GM18502 (cell line): ENCODE results near the gene SBDS.
A peak's percentile ranks its signal among the peaks of the same experiment; 100 is the strongest.
"Not testable (repeated sequence)": the region's sequence is repeated elsewhere in the genome, so short reads cannot be mapped to it uniquely, and the experiment has no call there.

Experiments
- ATAC-seq: cut with Tn5 transposase; IDR thresholded peaks from one replicate; pipeline ENCODE4 v1.9.1; 2021; ENCODE audit warnings: mild to moderate bottlenecking; ENCODE audit not compliant: unreplicated experiment, poor library complexity

SBDS gene

GRCh38 chr7:66996444-66997191, 1.2 kb upstream of the SBDS start, which contains the start of gene TYW1:
TYW1 (plus strand) TSS chr7:66996833; CDS start chr7:66996979, 146 bp downstream.
- ATAC-seq: peak; percentile 90

- peak; percentile 38 for ATAC-seq
Measured at GRCh38 chr7:66994691-66995049, 716 bp downstream of the SBDS start.

GRCh38 chr7:66994051-66994450, 1.3 kb downstream of the SBDS start:
- not testable (repeated sequence) for ATAC-seq

- not testable (repeated sequence) for ATAC-seq
Measured at GRCh38 chr7:66989552-66989951, 5.8 kb downstream of the SBDS start.

- ATAC-seq: not testable (repeated sequence)
Measured at GRCh38 chr7:66980336-66980735, 15.1 kb downstream of the SBDS start.

- not testable (repeated sequence) for ATAC-seq
Measured at GRCh38 chr7:66979013-66979412, 16.4 kb downstream of the SBDS start.

GRCh38 chr7:66978312-66978711, 17.1 kb downstream of the SBDS start:
- not testable (repeated sequence) for ATAC-seq

GRCh38 chr7:66974986-66975590, 20.3 kb downstream of the SBDS start:
- no peak for ATAC-seq

GRCh38 chr7:66970310-66970709, 25.1 kb downstream of the SBDS start:
- no peak for ATAC-seq

- ATAC-seq: not testable (repeated sequence)
Measured at GRCh38 chr7:66969001-66969400, 26.4 kb downstream of the SBDS start.

- ATAC-seq: no peak
Measured at GRCh38 chr7:66967029-66967428, 28.4 kb downstream of the SBDS start.

- no peak for ATAC-seq
Measured at GRCh38 chr7:66964411-66964810, 31.0 kb downstream of the SBDS start.

- no peak for ATAC-seq
Measured at GRCh38 chr7:66961096-66961495, 34.3 kb downstream of the SBDS start.

GRCh38 chr7:66960192-66960591, 35.2 kb downstream of the SBDS start:
- no peak for ATAC-seq

- no peak for ATAC-seq
Measured at GRCh38 chr7:66958538-66959350, 36.6 kb downstream of the SBDS start.

- no peak for ATAC-seq
Measured at GRCh38 chr7:66957595-66958290, 37.6 kb downstream of the SBDS start.

- ATAC-seq: no peak
Measured at GRCh38 chr7:66953044-66953427, 42.4 kb downstream of the SBDS start.

GRCh38 chr7:66952343-66953043, 42.9 kb downstream of the SBDS start:
- no peak for ATAC-seq

- no peak for ATAC-seq
Measured at GRCh38 chr7:66950763-66951162, 44.6 kb downstream of the SBDS start.

GRCh38 chr7:66950311-66950710, 45.1 kb downstream of the SBDS start:
- ATAC-seq: no peak
